Hypothalamus (tissue), 51 donors: ENCODE data around the gene UNC13C.
"Not testable (repeated sequence)": the region's sequence is repeated elsewhere in the genome, so short reads cannot be mapped to it uniquely, and the experiment has no call there.

Experiments used
- DNase-seq, 51 donors: peaks; one replicate each; lab custom pipeline; 2025; lab: John Stamatoyannopoulos, UW

Gene UNC13C

DNA sequence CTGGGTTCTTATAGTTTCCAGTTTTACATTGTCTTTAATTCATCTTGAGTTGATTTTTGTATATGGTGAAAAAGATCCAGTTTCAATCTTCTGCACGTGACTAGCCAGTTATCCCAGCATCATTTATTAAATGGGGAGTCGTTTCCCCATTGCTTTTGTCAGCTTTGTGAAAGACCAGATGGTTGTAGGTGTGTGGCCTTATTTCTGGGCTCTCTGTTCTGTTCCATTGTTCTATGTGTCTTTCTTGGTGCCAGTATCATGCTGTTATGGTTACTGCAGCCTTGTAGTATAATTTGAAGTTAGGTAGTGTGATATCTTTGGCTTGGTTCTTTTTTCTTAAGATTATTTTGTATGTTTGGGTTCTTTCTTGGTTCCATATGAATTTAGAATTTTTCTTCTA, 432.2 kb downstream of the UNC13C start:
- no peak for DNase-seq

- no peak for DNase-seq
Observed at GRCh38 chr15:54424171-54424570, 445.9 kb downstream of the UNC13C start.

DNA sequence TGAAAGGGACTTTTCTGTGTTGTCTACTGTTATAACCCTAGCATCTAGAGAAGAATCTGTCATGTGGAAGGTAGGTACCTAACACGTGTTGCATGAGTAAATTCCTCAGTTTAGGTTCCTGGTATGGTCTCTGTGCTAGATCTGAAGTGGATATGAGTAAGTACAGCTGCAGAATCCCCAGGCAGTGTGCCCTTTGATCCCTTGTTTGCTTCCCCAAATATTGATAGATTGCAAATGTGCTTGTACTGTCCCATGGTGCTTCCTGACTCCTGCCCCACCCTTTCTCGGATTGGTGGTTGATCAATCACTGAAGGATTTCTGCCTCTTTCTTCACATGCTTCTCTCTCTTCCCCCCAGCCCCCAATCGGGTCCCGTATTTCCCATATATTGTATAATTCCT, 450.4 kb downstream of the UNC13C start:
- no peak for DNase-seq

GRCh38 chr15:54450288-54450687, 472.0 kb downstream of the UNC13C start:
- not testable (repeated sequence) for DNase-seq

DNA sequence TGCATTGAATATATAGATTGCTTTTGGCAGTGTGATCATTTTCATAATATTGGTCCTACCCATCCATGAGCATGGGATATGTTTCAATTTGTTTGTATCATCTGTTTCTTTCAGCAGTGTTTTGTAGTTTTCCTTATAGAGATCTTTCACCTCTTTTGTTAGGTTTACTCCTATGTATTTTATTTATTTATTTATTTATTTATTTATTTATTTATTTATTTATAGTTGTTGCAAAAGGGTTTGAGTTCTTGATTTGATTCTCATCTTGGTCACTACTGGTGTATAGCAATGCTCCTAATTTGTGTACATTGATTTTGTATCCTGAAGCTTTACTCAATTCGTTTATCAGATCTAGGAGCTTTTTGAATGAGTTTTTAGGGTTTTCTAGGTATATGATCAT, 478.2 kb downstream of the UNC13C start:
- DNase-seq: no peak

GRCh38 chr15:54462511-54462913, 484.3 kb downstream of the UNC13C start:
- DNase-seq: no peak

- no peak for DNase-seq
Observed at GRCh38 chr15:54481819-54482218, 503.6 kb downstream of the UNC13C start.

GRCh38 chr15:54482251-54482650, 504.0 kb downstream of the UNC13C start:
- DNase-seq: no peak

- DNase-seq: no peak
Observed at GRCh38 chr15:54500330-54500729, 522.1 kb downstream of the UNC13C start.

DNA sequence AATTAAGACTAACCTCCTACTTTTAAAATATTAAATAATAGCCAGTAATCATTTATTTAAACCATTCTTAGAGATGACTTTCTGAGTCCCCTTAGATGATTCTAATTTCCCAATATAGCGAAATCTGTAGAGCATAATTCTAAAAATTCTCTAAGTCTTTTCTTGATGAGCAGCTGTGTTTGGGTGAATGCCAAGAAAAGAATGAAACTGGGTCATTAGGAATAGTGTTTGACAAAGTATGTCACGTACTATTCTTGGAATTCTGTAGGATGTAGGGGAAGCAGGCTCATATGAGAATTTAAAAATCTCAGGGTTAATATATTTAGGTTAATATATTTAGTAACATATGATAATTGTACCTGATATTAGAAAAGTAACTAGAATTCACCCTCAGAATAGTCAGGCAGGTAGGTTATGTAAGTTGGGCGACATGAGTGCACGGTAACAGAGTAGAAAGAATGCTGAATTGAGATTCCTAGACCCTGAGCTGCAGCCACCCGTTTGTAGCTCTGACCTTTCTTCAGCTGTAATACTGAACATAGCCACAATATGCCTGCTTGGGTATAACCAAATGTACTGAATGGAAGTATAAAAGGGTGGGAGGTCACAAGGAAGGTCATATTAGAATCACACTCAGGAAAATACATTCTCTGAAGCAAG, 524.3 kb downstream of the UNC13C start:
- DNase-seq: no peak

- no peak for DNase-seq
Observed at GRCh38 chr15:54504695-54505094, 526.5 kb downstream of the UNC13C start.

GRCh38 chr15:54506977-54507524, 528.8 kb downstream of the UNC13C start:
- DNase-seq: no peak

DNA sequence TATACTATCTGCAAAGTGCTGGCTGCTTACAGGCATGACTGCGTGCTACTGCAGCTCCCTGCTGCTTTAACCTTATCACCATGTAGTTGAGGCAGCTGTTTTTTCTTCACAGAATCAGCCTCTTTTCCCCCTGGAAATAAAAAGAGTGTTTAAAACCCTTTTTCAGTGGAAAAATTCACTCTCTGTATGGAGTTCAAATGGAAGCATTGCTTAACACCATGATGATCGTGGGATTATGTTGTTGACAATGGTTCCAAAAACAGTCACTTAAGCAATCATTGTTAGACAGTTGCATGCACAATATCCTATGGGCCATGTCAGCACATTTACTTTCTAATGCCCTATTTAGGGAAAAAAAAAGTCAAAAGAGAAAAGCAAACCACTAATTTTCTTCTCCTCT, 536.4 kb downstream of the UNC13C start:
- no peak for DNase-seq

GRCh38 chr15:54515664-54516582, 537.7 kb downstream of the UNC13C start:
- no peak for DNase-seq

DNA sequence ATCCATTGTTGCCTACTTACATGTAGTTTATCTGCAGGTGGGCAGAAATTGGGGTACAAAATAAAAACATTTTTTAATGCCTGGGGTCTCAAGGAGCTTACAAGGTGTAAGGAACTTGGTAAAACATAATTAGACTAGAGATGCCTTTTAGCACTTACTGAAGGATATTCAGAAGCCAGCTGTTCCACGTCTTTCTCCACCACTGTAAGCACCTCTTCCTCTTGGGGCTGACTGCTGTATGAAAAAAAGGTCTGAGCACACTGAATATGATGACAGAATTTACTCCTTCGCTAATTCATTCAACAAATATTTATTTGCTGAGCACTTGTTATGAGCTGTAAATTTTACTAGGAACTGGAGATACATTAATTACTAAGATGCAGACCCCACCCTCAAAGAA, 539.1 kb downstream of the UNC13C start:
- DNase-seq: no peak

- peak in 7 of 51 donors; percentile 0 to 12 (median 2) for DNase-seq
Observed at GRCh38 chr15:54518156-54518882, 540.1 kb downstream of the UNC13C start.

- peak in 2 of 51 donors; percentile 3 to 7 for DNase-seq
Observed at GRCh38 chr15:54519577-54519976, 541.3 kb downstream of the UNC13C start.

DNA sequence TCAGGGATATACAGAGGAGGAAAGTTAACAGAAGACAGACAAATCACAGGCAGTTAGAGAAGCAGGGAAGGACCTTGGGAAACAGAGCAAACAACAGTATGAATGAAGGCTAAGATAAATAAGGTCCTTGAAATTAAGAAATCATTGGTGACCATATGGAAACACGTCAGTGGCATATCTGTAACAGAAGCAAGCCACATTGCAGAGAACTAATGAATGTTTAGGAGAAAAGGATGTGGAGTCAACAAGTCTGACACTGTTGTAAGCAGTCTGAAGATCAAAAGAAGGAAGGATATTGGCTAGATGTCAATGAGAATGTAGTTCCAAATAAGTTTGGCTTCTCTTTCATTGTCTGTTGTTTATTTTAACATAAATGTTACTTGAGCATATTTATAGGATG, 542.4 kb downstream of the UNC13C start:
- no peak for DNase-seq

GRCh38 chr15:54521206-54521605, 543.0 kb downstream of the UNC13C start:
- no peak for DNase-seq

DNA sequence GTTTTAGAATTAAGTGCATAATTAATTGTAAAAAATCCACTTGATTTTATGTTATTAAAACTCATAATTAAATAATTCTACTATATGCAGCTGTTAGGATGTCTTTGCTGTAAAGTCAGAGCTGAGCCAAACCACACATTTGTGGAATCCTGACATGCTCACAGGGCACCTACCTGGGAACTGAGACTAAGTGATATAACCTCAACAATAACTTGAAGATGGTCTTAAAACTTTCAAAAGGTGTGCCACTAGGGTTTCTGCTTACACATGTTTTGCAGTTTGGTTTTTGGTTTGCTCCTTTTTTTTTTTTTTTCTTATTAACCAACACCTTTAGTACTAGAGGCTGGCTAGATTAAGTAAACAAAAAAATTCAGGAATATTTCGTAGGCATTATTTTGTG, 549.8 kb downstream of the UNC13C start:
- DNase-seq: no peak

GRCh38 chr15:54540721-54541120, 562.5 kb downstream of the UNC13C start:
- DNase-seq: no peak
